Brain pericyte (primary cell): ENCODE results near the gene CDC34.
A peak's percentile ranks its signal among the peaks of the same experiment; 100 is the strongest.

Experiments
- DNase-seq: peaks from one replicate; pipeline ENCODE4 v3.0.0-alpha.2; 2012; ENCODE audit warnings: low read depth, low spot score

The CDC34 gene

GRCh38 chr19:531753-532560, at the start of gene CDC34:
TSS of gene CDC34 (plus strand) at chr19:531760. CDS start at chr19:531932, 172 bp downstream.
- no peak for DNase-seq

GRCh38 chr19:482186-483041, 49.1 kb upstream of the CDC34 start:
- no peak for DNase-seq

- DNase-seq = no peak
Observed at GRCh38 chr19:483332-484072, 48.1 kb upstream of the CDC34 start.

- DNase-seq = no peak
Observed at GRCh38 chr19:484494-484893, 47.1 kb upstream of the CDC34 start.

- no peak for DNase-seq
Observed at GRCh38 chr19:485077-485476, 46.5 kb upstream of the CDC34 start.

GRCh38 chr19:485583-486236, 45.9 kb upstream of the CDC34 start:
- DNase-seq = no peak

- DNase-seq = peak; percentile 76
Observed at GRCh38 chr19:488505-489417, 42.8 kb upstream of the CDC34 start.

GRCh38 chr19:489418-490196, 42.0 kb upstream of the CDC34 start:
- DNase-seq = no peak

- no peak for DNase-seq
Observed at GRCh38 chr19:491146-491741, 40.3 kb upstream of the CDC34 start.

- no peak for DNase-seq
Observed at GRCh38 chr19:492091-492531, 39.4 kb upstream of the CDC34 start.

GRCh38 chr19:493391-494170, 38.0 kb upstream of the CDC34 start:
- no peak for DNase-seq

GRCh38 chr19:494171-495080, 37.1 kb upstream of the CDC34 start:
- DNase-seq = no peak

- DNase-seq = no peak
Observed at GRCh38 chr19:495081-495401, 36.5 kb upstream of the CDC34 start.

GRCh38 chr19:495402-496111, 36.0 kb upstream of the CDC34 start:
- DNase-seq = no peak

GRCh38 chr19:496112-496665, 35.4 kb upstream of the CDC34 start, which contains the start of gene MADCAM1:
TSS of gene MADCAM1 (plus strand) at chr19:496486. CDS start at chr19:496500, 14 bp downstream.
- DNase-seq = no peak

GRCh38 chr19:496986-497385, 34.6 kb upstream of the CDC34 start:
- no peak for DNase-seq
